H1 (cell line): ENCODE results near the gene CDON. TPM values are rescaled to one million over a fixed set of nuclear protein-coding genes. Genes with fewer than 3 reads are reported as not detected.
A peak's percentile ranks its signal among the peaks of the same experiment; 100 is the strongest.

Source experiments
- CTCF ChIA-PET: fragments of 300-600 bp; sonication (Branson Sonifier 250); formaldehyde crosslinking; loops from one replicate; lab custom pipeline; 2021; ENCODE audit not compliant: partially characterized antibody; lab: Charles Lee
- POLR2A ChIA-PET: fragments of 300-600 bp; sonication (Branson Sonifier 250); formaldehyde crosslinking; loops from one replicate; lab custom pipeline; 2021; ENCODE audit warnings: inconsistent platforms; ENCODE audit not compliant: partially characterized antibody; lab: Charles Lee
- DNase-seq, 2 experiments: peaks; one replicate each; pipeline versions ENCODE4 v3.0.0 to v3.0.0-alpha.2; 2010 to 2022; ENCODE audit warnings: low spot score in 2 of 2, low read depth in 1 of 2, mixed read lengths in 1 of 2
- FAIRE-seq: peaks from 2 replicates; lab custom pipeline; 2011; peaks lifted over from hg19 to GRCh38; lab: Jason Lieb, UNC
- H2AFZ ChIP-seq: 2 replicates; pipeline ENCODE4 v1.8.1; 2012; ENCODE audit warnings: low read length, inconsistent platforms
- H2AK5ac ChIP-seq: 2 replicates; pipeline ENCODE4 v1.6.1; 2013; ENCODE audit warnings: low read depth, low read length
- H2BK120ac ChIP-seq: replicated peaks from 2 replicates; pipeline ENCODE3; 2013; ENCODE audit warnings: low read depth, low read length, inconsistent platforms
- H2BK12ac ChIP-seq: 2 replicates; pipeline ENCODE4 v1.6.1; 2013; ENCODE audit warnings: low read depth, low read length
- H2BK15ac ChIP-seq: 2 replicates; pipeline ENCODE4 v1.6.1; 2013; ENCODE audit warnings: low read length
- H2BK20ac ChIP-seq: 2 replicates; pipeline ENCODE4 v1.6.1; 2013; ENCODE audit warnings: low read length
- H2BK5ac ChIP-seq: 2 replicates; pipeline ENCODE4 v1.6.1; 2013; ENCODE audit warnings: low read depth, low read length
- H3K14ac ChIP-seq: 2 replicates; pipeline ENCODE4 v1.6.1; 2013; ENCODE audit warnings: inconsistent platforms; ENCODE audit not compliant: insufficient read length
- H3K18ac ChIP-seq: 2 replicates; pipeline ENCODE4 v1.6.1; 2013; ENCODE audit warnings: low read length; ENCODE audit errors: extremely low read depth
- H3K23ac ChIP-seq: 2 replicates; pipeline ENCODE4 v1.6.1; 2013; ENCODE audit warnings: inconsistent platforms; ENCODE audit not compliant: insufficient read length
- H3K23me2 ChIP-seq: 2 replicates; pipeline ENCODE4 v1.6.1; 2013; ENCODE audit warnings: low read depth, low read length
- H3K27ac ChIP-seq: 2 replicates; pipeline ENCODE4 v1.6.1; 2011; ENCODE audit warnings: low read depth, low read length, inconsistent platforms
- H3K27me3 ChIP-seq, 4 experiments: replicated peaks in 1 of 4; 1 replicate in 1 of 4; 2 replicates in 3 of 4; pipeline versions ENCODE4 v1.6.1 to v1.8.1; 2011 to 2013; ENCODE audit warnings: low read length in 3 of 4, mild to moderate bottlenecking in 3 of 4, inconsistent platforms in 2 of 4, mixed read lengths in 2 of 4, moderate library complexity in 1 of 4; ENCODE audit not compliant: control insufficient read depth in 3 of 4, insufficient read depth in 3 of 4; ENCODE audit errors: extremely low read depth in 1 of 4
- H3K36me3 ChIP-seq, 4 experiments: 2 replicates each; pipeline versions ENCODE4 v1.6.1 to v1.8.1; 2011 to 2013; ENCODE audit warnings: mild to moderate bottlenecking in 4 of 4, low read length in 3 of 4, moderate library complexity in 2 of 4, control low read depth in 1 of 4, inconsistent platforms in 1 of 4; ENCODE audit not compliant: insufficient read depth in 4 of 4, control insufficient read depth in 2 of 4
- H3K4ac ChIP-seq: replicated peaks from 2 replicates; pipeline ENCODE3; 2013; ENCODE audit warnings: low read length, low read depth, mixed read lengths, inconsistent platforms; ENCODE audit not compliant: insufficient read length
- H3K4me1 ChIP-seq, 4 experiments: replicated peaks in 1 of 4; 1 replicate in 1 of 4; 2 replicates in 3 of 4; pipeline versions ENCODE4 v1.6.1 to v1.8.1; 2011 to 2013; ENCODE audit warnings: low read length in 3 of 4, inconsistent platforms in 2 of 4, mixed read lengths in 1 of 4; ENCODE audit not compliant: insufficient read depth in 4 of 4, control insufficient read depth in 3 of 4
- H3K4me2 ChIP-seq, 2 experiments: 2 replicates each; pipeline versions ENCODE4 v1.6.1 to v1.8.1; 2011 to 2013; ENCODE audit warnings: low read depth in 2 of 2, low read length in 2 of 2, control low read depth in 1 of 2, inconsistent platforms in 1 of 2, mild to moderate bottlenecking in 1 of 2; ENCODE audit not compliant: insufficient read depth in 1 of 2
- H3K4me3 ChIP-seq, 4 experiments: fragments of 200-600, 300-600 bp in 1 of 4; sonication (generic), shearing (Covaris generic), sonication (Bioruptor Twin) in 1 of 4; 2 replicates each; pipeline versions ENCODE4 v1.5.1 to v1.8.1; 2011 to 2016; ENCODE audit warnings: low read length in 4 of 4, low read depth in 3 of 4, control low read depth in 2 of 4, inconsistent platforms in 2 of 4, mild to moderate bottlenecking in 2 of 4, mixed read lengths in 1 of 4, moderate library complexity in 1 of 4; ENCODE audit not compliant: insufficient read depth in 2 of 4; ENCODE audit errors: extremely low read depth in 1 of 4
- H3K56ac ChIP-seq: replicated peaks from 2 replicates; pipeline ENCODE3; 2013; ENCODE audit warnings: low read depth, mild to moderate bottlenecking, mixed read lengths, low read length, inconsistent platforms; ENCODE audit not compliant: insufficient read length
- H3K79me1 ChIP-seq: 2 replicates; pipeline ENCODE4 v1.6.1; 2013; ENCODE audit warnings: low read depth, low read length, control low read depth
- H3K79me2 ChIP-seq, 2 experiments: 2 replicates each; pipeline versions ENCODE4 v1.6.1 to v1.8.1; 2012 to 2013; ENCODE audit warnings: low read length in 2 of 2, mild to moderate bottlenecking in 2 of 2, inconsistent platforms in 1 of 2; ENCODE audit not compliant: insufficient read depth in 2 of 2, control insufficient read depth in 1 of 2
- H3K9ac ChIP-seq, 4 experiments: replicated peaks in 1 of 4; 1 replicate in 1 of 4; 2 replicates in 3 of 4; pipeline versions ENCODE4 v1.6.1 to v1.8.1; 2011 to 2013; ENCODE audit warnings: low read depth in 3 of 4, low read length in 3 of 4, control low read depth in 2 of 4, mild to moderate bottlenecking in 2 of 4, moderate library complexity in 2 of 4, inconsistent platforms in 1 of 4; ENCODE audit errors: extremely low read depth in 1 of 4
- H3K9me3 ChIP-seq, 2 experiments: 2 replicates each; pipeline versions ENCODE4 v1.6.1 to v1.8.1; 2012 to 2013; ENCODE audit warnings: mild to moderate bottlenecking in 2 of 2, moderate library complexity in 2 of 2, control low read depth in 1 of 2, inconsistent platforms in 1 of 2, low read depth in 1 of 2, low read length in 1 of 2, mixed read lengths in 1 of 2; ENCODE audit not compliant: insufficient read depth in 2 of 2
- H4K20me1 ChIP-seq, 2 experiments: replicated peaks in 1 of 2; 2 replicates each; pipeline versions ENCODE3 to v1.8.1; 2011 to 2013; ENCODE audit warnings: inconsistent platforms in 2 of 2, low read length in 2 of 2, mild to moderate bottlenecking in 1 of 2; ENCODE audit not compliant: insufficient read depth in 2 of 2, control insufficient read depth in 1 of 2
- H4K5ac ChIP-seq: 2 replicates; pipeline ENCODE4 v1.6.1; 2013; ENCODE audit warnings: low read length, low read depth, mixed read lengths, inconsistent platforms; ENCODE audit not compliant: insufficient read length
- H4K8ac ChIP-seq: 2 replicates; pipeline ENCODE4 v1.8.0; 2013; ENCODE audit warnings: mild to moderate bottlenecking, moderate library complexity, low read length, inconsistent platforms; ENCODE audit not compliant: insufficient read depth; ENCODE audit errors: extremely low read depth
- H4K91ac ChIP-seq: replicated peaks from 2 replicates; pipeline ENCODE3; 2013; ENCODE audit warnings: low read length, mixed read lengths, inconsistent platforms; ENCODE audit not compliant: insufficient read length
- CEBPB ChIP-seq: IDR thresholded peaks from 2 replicates; pipeline ENCODE4 v1.6.1; 2012; ENCODE audit warnings: low read depth, low read length
- CREB1 ChIP-seq: IDR thresholded peaks from 2 replicates; pipeline ENCODE4 v1.6.1; 2012; ENCODE audit warnings: inconsistent platforms
- SIN3A ChIP-seq, 2 experiments: IDR thresholded peaks in 1 of 2; conservative IDR thresholded peaks in 1 of 2; 2 replicates each; pipeline ENCODE4 v1.6.1; 2011 to 2012; ENCODE audit warnings: low read length in 2 of 2, improper control_type of control experiment in 1 of 2, low read depth in 1 of 2, mild to moderate bottlenecking in 1 of 2
- SP2 ChIP-seq: IDR thresholded peaks from 2 replicates; pipeline ENCODE4 v1.6.1; 2012; ENCODE audit warnings: mild to moderate bottlenecking, low read length, inconsistent platforms
- TCF12 ChIP-seq: IDR thresholded peaks from 2 replicates; pipeline ENCODE4 v1.6.1; 2011; ENCODE audit warnings: low read depth, mild to moderate bottlenecking, low read length
- WGBS, 2 experiments: shearing (Covaris generic) in 1 of 2; methylation state at CpG; one replicate each; pipeline versions ENCODE4 v1.1.6 to v1.1.7; 2013 to 2015; ENCODE audit warnings: low lambda C conversion rate in 2 of 2, mixed read lengths in 2 of 2, inconsistent platforms in 1 of 2, low coverage in 1 of 2, missing lambda C conversion rate in 1 of 2; ENCODE audit not compliant: insufficient replicate concordance in 2 of 2, insufficient coverage in 1 of 2, insufficient read length in 1 of 2; ENCODE audit errors: extremely low coverage in 1 of 2, missing lambda C conversion rate in 1 of 2; 5-methylcytosine and 5-hydroxymethylcytosine counted together
- polyA plus RNA-seq, 7 experiments: library from polyadenylated mRNA; depleted of rRNA in 3 of 7; stranded (reverse) in 5 of 7; unstranded in 2 of 7; fragments of >200 nt in 5 of 7; fragments of 200-250 nt in 2 of 7; gene quantifications; 1 replicate in 5 of 7; 2 replicates in 1 of 7; 4 replicates in 1 of 7; pipeline versions ENCODE4 v1.2.1 to v1.2.3, GENCODE V29; 2011 to 2013; ENCODE audit warnings: missing spikeins in 2 of 7, mixed read lengths in 2 of 7
- total RNA-seq: library from RNA; stranded (reverse); fragmentation: NEBNext Ultra II Directional; extraction: Animal tissue kit (Norgen Biotek cat#: 25700); gene quantifications from 2 replicates; pipeline ENCODE4 v1.2.1, GENCODE V29; 2021
- TF ChIP-seq, protein P1 (sequence below), 3 experiments: IDR thresholded peaks; 1 replicate in 2 of 3; 2 replicates in 1 of 3; pipeline versions ENCODE4 v1.5.1 to v1.6.1; 2011; ENCODE audit warnings: low read length in 3 of 3, mild to moderate bottlenecking in 3 of 3, inconsistent platforms in 2 of 3, low read depth in 1 of 3, moderate library complexity in 1 of 3; ENCODE audit not compliant: insufficient read depth in 1 of 3; ENCODE audit errors: control extremely low read depth in 1 of 3

Gene CDON
- total and polyA plus RNA-seq, 2 of the 8 experiments (the other 6 are each of a cell fraction or from before 2014, with no cell fraction given) = 11.0 to 32.5 TPM

DNA sequence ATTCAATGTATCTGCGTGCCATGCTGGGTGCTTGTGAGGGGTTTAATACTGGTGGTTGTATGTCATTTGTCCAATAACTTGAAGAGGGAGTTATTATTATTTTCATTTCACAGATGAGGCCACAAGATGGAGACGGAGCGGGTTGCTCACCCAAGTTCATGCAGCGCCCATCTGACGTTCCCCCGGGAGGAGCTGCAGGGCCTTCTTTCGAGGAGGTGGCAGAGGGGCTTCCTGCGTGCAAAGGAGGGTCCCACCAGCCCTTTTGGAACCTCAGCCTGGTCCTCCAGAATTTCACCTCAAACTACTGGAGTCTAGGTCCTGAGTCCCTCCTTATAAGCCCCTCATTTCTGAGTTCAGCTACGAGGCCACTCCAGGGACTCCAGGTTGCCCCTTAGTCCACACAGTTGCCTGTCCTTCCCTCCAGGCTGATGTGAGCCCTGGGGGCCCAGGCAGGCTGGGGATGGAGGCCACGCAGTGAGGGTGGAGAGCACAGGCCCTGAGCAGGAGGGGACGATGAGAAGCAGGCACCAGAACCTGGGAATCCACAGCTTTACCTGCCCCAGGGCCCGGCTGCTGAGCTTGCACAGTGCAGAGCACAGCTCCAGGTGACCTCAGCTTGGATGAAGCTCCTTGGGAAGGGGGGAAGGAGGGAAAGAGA is 119.8 kb downstream of the CDON start:
- H3K14ac ChIP-seq = no peak overlapping the region
- no peak overlapping the region for H4K91ac ChIP-seq
- no peak overlapping the region for H2BK20ac ChIP-seq
- H3K4ac ChIP-seq = no peak overlapping the region
- TF ChIP-seq TCF12 = no peak
- TF ChIP-seq SIN3A (conservative IDR thresholded peaks at IDR 0.05 in 1 of 2, IDR thresholded peaks at IDR 0.05 in 1 of 2; ENCODE audit: low read depth in 1 of 2, low read length in 2 of 2) = no peak
- no peak for TF ChIP-seq CEBPB
- no peak for TF ChIP-seq CREB1
- TF ChIP-seq, protein P1, sequence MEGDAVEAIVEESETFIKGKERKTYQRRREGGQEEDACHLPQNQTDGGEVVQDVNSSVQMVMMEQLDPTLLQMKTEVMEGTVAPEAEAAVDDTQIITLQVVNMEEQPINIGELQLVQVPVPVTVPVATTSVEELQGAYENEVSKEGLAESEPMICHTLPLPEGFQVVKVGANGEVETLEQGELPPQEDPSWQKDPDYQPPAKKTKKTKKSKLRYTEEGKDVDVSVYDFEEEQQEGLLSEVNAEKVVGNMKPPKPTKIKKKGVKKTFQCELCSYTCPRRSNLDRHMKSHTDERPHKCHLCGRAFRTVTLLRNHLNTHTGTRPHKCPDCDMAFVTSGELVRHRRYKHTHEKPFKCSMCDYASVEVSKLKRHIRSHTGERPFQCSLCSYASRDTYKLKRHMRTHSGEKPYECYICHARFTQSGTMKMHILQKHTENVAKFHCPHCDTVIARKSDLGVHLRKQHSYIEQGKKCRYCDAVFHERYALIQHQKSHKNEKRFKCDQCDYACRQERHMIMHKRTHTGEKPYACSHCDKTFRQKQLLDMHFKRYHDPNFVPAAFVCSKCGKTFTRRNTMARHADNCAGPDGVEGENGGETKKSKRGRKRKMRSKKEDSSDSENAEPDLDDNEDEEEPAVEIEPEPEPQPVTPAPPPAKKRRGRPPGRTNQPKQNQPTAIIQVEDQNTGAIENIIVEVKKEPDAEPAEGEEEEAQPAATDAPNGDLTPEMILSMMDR (IDR thresholded peaks at IDR 0.05; ENCODE audit: control extremely low read depth in 1 of 3, insufficient read depth in 1 of 3, low read depth in 1 of 3, low read length in 3 of 3) = no peak
- no peak for TF ChIP-seq SP2
- peaks cover 7 to 11% (median 9%) of the 10 kb centered on the region in 4 experiments for H3K4me1 ChIP-seq
- H3K36me3 ChIP-seq = no peaks in the 10 kb centered on the region
- H3K9me3 ChIP-seq = no peaks in the 10 kb centered on the region
- no peak overlapping the region for H2AFZ ChIP-seq
- no peak overlapping the region for H4K5ac ChIP-seq
- H2BK15ac ChIP-seq = no peak overlapping the region
- H3K23ac ChIP-seq = no peak overlapping the region
- H3K23me2 ChIP-seq = no peaks in the 10 kb centered on the region
- no peak overlapping the region for H3K9ac ChIP-seq
- WGBS, 2 experiments = 83% methylated on average over 12 of the region's 12 CpGs; no CpG with 5 or more reads in 1 of the 2 experiments
- no peak overlapping the region for H2BK120ac ChIP-seq
- H3K79me2 ChIP-seq = no peaks in the 10 kb centered on the region
- FAIRE-seq = no peak
- H3K56ac ChIP-seq = no peak overlapping the region
- H3K18ac ChIP-seq = no peak overlapping the region
- no peaks in the 10 kb centered on the region for H4K20me1 ChIP-seq
- no peak overlapping the region for H2BK5ac ChIP-seq
- ChIA-PET POLR2A (interaction anchor here (0.8 to 1.7 kb wide), 5 partner anchors 8 to 119 kb away, joined by 3 to 6 read pairs (median 4); no protein-coding TSS in a partner anchor), CTCF (interaction anchor here (0.7 to 8.2 kb wide), 27 partner anchors 7 to 255 kb away, joined by 3 to 76 read pairs (median 6); partner anchors contain the start of gene CDON)
- H2AK5ac ChIP-seq = no peak overlapping the region
- no peaks in the 10 kb centered on the region for H3K27me3 ChIP-seq
- no peak overlapping the region; the same call in 1 of the 2 replicates for H4K8ac ChIP-seq
- no peaks in the 10 kb centered on the region for H3K79me1 ChIP-seq
- H3K4me2 ChIP-seq = no peak overlapping the region
- no peak overlapping the region for H3K4me3 ChIP-seq
- no peak overlapping the region for H3K27ac ChIP-seq
- H2BK12ac ChIP-seq = no peak overlapping the region; the same call in 1 of the 2 replicates
- DNase-seq = peak in 1 of 2 experiments; percentile 39
